HPDE6-E6E7 (cell line): ENCODE measurements around the gene TLR9.

Experiments
- DNase-seq: peaks from one replicate; pipeline ENCODE4 v3.0.0; 2011; ENCODE audit warnings: missing footprints; ENCODE audit errors: extremely low spot score

TLR9 gene

GRCh38 chr3:52174896-52175295, 50.5 kb downstream of the TLR9 start:
- no peak for DNase-seq

DNA sequence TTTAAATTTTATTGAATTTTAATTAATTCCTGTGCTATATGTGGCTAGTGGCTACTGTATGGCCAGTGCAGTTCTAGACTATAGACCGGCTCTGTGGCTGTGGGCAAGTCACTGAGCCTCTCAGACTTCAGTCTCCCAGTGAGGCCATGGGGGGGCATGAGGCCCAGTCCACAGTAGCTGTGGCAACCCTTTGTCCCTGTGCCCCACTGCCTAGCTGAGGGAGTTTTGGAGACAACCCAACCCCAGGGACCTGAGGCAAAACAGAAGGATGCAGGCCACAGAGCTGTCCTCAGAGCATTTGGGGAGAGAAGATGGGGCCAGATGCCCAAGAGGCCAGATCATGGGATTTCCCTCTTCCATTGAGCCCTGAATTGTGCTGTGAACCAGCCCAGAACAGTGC, 52.3 kb downstream of the TLR9 start:
- DNase-seq = no peak

- DNase-seq = no peak
Measured at GRCh38 chr3:52172262-52172757, 53.1 kb downstream of the TLR9 start.

GRCh38 chr3:52171514-52172261, 53.8 kb downstream of the TLR9 start:
- no peak for DNase-seq
